Hepatocyte (in vitro differentiated cells): ENCODE data around the gene EXOC6B. TPM values are rescaled to one million over a fixed set of nuclear protein-coding genes. Genes with fewer than 3 reads are reported as not detected.

Source experiments
- DNase-seq: peaks from one replicate; pipeline ENCODE4 v3.0.0-alpha.2; 2016; ENCODE audit warnings: low spot score
- H2AFZ ChIP-seq: fragments of 200-600 bp; sonication (generic); 2 replicates; pipeline ENCODE4 v1.6.0; 2016; ENCODE audit warnings: antibody characterized with exemption, mild to moderate bottlenecking
- H3K27ac ChIP-seq: fragments of 200-600 bp; sonication (generic); 2 replicates; pipeline ENCODE4 v1.5.1; 2016; ENCODE audit warnings: mild to moderate bottlenecking
- H3K27me3 ChIP-seq: fragments of 200-600 bp; sonication (generic); 2 replicates; pipeline ENCODE4 v1.6.1; 2016
- H3K36me3 ChIP-seq: fragments of 200-600 bp; sonication (generic); replicated peaks from 2 replicates; pipeline ENCODE4 v1.5.1; 2016; ENCODE audit warnings: low read depth; ENCODE audit not compliant: insufficient read depth
- H3K4me1 ChIP-seq: fragments of 200-600 bp; sonication (generic); 2 replicates; pipeline ENCODE4 v1.5.1; 2016; ENCODE audit warnings: mild to moderate bottlenecking, moderate library complexity; ENCODE audit not compliant: insufficient read depth
- H3K4me2 ChIP-seq: fragments of 200-600 bp; sonication (generic); 2 replicates; pipeline ENCODE4 v1.6.0; 2016
- H3K4me3 ChIP-seq: fragments of 200-600 bp; sonication (generic); 2 replicates; pipeline ENCODE4 v1.5.1; 2016; ENCODE audit warnings: mild to moderate bottlenecking
- H3K79me2 ChIP-seq: fragments of 200-600 bp; sonication (generic); 2 replicates; pipeline ENCODE4 v1.6.0; 2017; ENCODE audit warnings: mild to moderate bottlenecking
- H3K9me2 ChIP-seq: fragments of 200-600 bp; sonication (generic); replicated peaks from 2 replicates; pipeline ENCODE4 v1.6.0; 2017; ENCODE audit warnings: mild to moderate bottlenecking; ENCODE audit not compliant: insufficient read depth
- H3K9me3 ChIP-seq: fragments of 200-600 bp; sonication (generic); 2 replicates; pipeline ENCODE4 v1.5.1; 2016; ENCODE audit warnings: low read depth, mild to moderate bottlenecking
- H4K20me1 ChIP-seq: fragments of 200-600 bp; sonication (generic); 2 replicates; pipeline ENCODE4 v1.6.0; 2016; ENCODE audit warnings: mild to moderate bottlenecking; ENCODE audit not compliant: insufficient read depth, poor library complexity, severe bottlenecking
- EZH2 ChIP-seq: fragments of 200-600 bp; sonication (generic); IDR thresholded peaks from 2 replicates; pipeline ENCODE4 v1.6.1; 2016; ENCODE audit warnings: antibody characterized with exemption, mild to moderate bottlenecking, borderline replicate concordance
- EZH2phosphoT487 ChIP-seq: fragments of 200-600 bp; sonication (generic); IDR thresholded peaks from one replicate; pipeline ENCODE4 v1.6.1; 2018; ENCODE audit warnings: antibody characterized with exemption, mild to moderate bottlenecking, low read depth, moderate library complexity; ENCODE audit not compliant: unreplicated experiment, severe bottlenecking
- WGBS: methylation state at CpG from one replicate; pipeline ENCODE4 v1.1.6; 2016; ENCODE audit warnings: low lambda C conversion rate; ENCODE audit errors: missing lambda C conversion rate; 5-methylcytosine and 5-hydroxymethylcytosine counted together
- polyA plus RNA-seq: library from polyadenylated mRNA; unstranded; fragments of >200 nt; fragmentation: Nextera tagmentation; extraction: Ambion mirVana; gene quantifications from 2 replicates; pipeline ENCODE4 v1.2.1, GENCODE V29; 2016
- total RNA-seq: library from RNA; depleted of rRNA; stranded (reverse); fragments of >200 nt; gene quantifications from 2 replicates; pipeline ENCODE4 v1.2.3, GENCODE V29; 2014
- TF ChIP-seq, protein P1 (sequence below): fragments of 200-600 bp; sonication (generic); IDR thresholded peaks from 2 replicates; pipeline ENCODE4 v1.5.1; 2016; ENCODE audit warnings: antibody characterized with exemption, mild to moderate bottlenecking; ENCODE audit not compliant: poor library complexity

Gene EXOC6B
- total and polyA plus RNA-seq, 2 experiments from 2014 or later: 11.8 to 36.2 TPM

DNA sequence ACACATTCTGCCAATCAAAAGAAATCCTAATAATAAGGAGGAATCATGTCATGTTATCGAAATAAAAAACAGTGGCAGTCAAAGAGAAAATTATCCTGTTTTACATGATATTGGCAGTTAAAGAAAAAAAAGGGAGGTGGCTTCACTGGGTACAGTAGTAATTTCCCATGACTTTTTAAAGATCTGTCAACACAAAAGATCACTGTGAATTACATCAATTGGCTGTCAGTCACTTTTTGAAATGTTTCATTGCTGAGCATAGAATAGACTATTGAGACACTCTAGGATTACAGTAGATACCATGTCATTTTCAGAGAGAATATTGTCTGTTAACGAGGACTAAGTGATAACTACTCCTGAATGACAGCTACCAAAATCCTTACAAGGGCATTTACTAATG, 342.5 kb downstream of the EXOC6B start:
- Histone ChIP-seq H3K27me3 (no peaks in the 10 kb centered on the region), H4K20me1 (no peaks in the 10 kb centered on the region), H3K4me1 (no peaks in the 10 kb centered on the region), H3K9me3 (peaks cover 4% of the 10 kb centered on the region), H3K4me3 (no peak overlapping the region), H3K79me2 (no peaks in the 10 kb centered on the region), H3K4me2 (no peak overlapping the region), H2AFZ (no peak overlapping the region), H3K9me2 (no peaks in the 10 kb centered on the region), H3K27ac (no peak overlapping the region), H3K36me3 (no peaks in the 10 kb centered on the region)
- 98% methylated on average over 2 of the region's 2 CpGs for WGBS
- TF ChIP-seq, protein P1, sequence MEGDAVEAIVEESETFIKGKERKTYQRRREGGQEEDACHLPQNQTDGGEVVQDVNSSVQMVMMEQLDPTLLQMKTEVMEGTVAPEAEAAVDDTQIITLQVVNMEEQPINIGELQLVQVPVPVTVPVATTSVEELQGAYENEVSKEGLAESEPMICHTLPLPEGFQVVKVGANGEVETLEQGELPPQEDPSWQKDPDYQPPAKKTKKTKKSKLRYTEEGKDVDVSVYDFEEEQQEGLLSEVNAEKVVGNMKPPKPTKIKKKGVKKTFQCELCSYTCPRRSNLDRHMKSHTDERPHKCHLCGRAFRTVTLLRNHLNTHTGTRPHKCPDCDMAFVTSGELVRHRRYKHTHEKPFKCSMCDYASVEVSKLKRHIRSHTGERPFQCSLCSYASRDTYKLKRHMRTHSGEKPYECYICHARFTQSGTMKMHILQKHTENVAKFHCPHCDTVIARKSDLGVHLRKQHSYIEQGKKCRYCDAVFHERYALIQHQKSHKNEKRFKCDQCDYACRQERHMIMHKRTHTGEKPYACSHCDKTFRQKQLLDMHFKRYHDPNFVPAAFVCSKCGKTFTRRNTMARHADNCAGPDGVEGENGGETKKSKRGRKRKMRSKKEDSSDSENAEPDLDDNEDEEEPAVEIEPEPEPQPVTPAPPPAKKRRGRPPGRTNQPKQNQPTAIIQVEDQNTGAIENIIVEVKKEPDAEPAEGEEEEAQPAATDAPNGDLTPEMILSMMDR: no peak
- TF ChIP-seq EZH2: no peak
- no peak for TF ChIP-seq EZH2phosphoT487
- DNase-seq: no peak

GRCh38 chr2:72475246-72475645, 350.6 kb downstream of the EXOC6B start:
- no peak for TF ChIP-seq EZH2
- TF ChIP-seq, protein P1: no peak
- no peak for TF ChIP-seq EZH2phosphoT487
- Histone ChIP-seq H3K4me2 (no peak overlapping the region), H3K4me1 (no peaks in the 10 kb centered on the region), H2AFZ (no peak overlapping the region), H3K27ac (no peak overlapping the region), H3K36me3 (no peaks in the 10 kb centered on the region), H3K9me3 (peaks cover 17% of the 10 kb centered on the region), H3K4me3 (no peak overlapping the region), H3K9me2 (no peaks in the 10 kb centered on the region), H3K79me2 (no peaks in the 10 kb centered on the region), H3K27me3 (no peaks in the 10 kb centered on the region), H4K20me1 (no peaks in the 10 kb centered on the region)
- 97% methylated on average over 3 of the region's 3 CpGs for WGBS
- no peak for DNase-seq

DNA sequence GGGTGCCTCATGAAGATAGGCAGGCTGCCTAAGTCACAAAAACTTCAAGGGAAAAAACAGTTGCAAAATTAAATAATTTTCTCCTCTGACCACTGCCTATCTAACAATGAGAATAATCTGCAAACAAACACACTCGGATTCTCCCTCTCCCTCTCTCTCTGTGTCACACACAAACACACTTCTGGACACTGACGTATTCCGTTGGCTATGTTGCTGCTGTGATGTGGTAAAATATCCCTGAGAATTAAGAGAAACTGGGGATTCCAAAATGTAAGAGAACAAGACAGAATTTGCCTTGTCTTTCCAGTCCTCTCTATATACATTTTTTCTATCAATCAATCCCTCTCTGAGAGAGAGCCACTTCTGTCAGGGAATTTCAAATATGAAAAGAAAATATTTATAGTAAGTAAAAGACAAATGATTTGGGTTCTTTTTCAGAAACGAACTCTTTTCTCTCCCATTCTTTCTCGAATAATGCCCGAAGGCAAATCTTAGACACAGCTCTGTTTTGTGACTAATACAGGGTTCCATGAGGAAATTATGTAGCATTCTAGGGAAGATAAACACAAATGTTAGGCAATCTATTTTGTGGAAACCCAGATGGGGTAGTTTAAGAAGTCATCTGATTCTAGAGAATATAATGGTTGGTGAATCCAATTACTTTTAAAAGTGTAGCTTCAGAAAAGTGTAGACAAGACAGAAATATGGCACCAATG, 367.9 kb downstream of the EXOC6B start:
- H2AFZ ChIP-seq: no peak overlapping the region
- no peak for DNase-seq
- no peak overlapping the region for H3K4me3 ChIP-seq
- TF ChIP-seq EZH2 (no peak), EZH2phosphoT487 (no peak)
- TF ChIP-seq, protein P1: no peak
- no peaks in the 10 kb centered on the region for H3K36me3 ChIP-seq
- 85% methylated on average over 6 of the region's 6 CpGs for WGBS
- H3K4me2 ChIP-seq: no peak overlapping the region
- H3K4me1 ChIP-seq: no peaks in the 10 kb centered on the region
- H3K27ac ChIP-seq: no peak overlapping the region
- H3K9me2 ChIP-seq: no peaks in the 10 kb centered on the region
- H4K20me1 ChIP-seq: no peaks in the 10 kb centered on the region
- no peaks in the 10 kb centered on the region for H3K79me2 ChIP-seq
- peaks cover 13% of the 10 kb centered on the region for H3K9me3 ChIP-seq
- no peaks in the 10 kb centered on the region for H3K27me3 ChIP-seq
